Putamen (tissue), 1 donor: ENCODE results near the gene MYO9B.

Experiments
- DNase-seq: peaks from one replicate; pipeline ENCODE4 v3.0.0-alpha.2; 2016; ENCODE audit warnings: low spot score

MYO9B gene

GRCh38 chr19:17213334-17213733, 137.8 kb downstream of the MYO9B start:
- DNase-seq: no peak

- no peak for DNase-seq
These were observed 139.0 kb downstream of the MYO9B start for GRCh38 chr19:17214508-17215126.

DNA sequence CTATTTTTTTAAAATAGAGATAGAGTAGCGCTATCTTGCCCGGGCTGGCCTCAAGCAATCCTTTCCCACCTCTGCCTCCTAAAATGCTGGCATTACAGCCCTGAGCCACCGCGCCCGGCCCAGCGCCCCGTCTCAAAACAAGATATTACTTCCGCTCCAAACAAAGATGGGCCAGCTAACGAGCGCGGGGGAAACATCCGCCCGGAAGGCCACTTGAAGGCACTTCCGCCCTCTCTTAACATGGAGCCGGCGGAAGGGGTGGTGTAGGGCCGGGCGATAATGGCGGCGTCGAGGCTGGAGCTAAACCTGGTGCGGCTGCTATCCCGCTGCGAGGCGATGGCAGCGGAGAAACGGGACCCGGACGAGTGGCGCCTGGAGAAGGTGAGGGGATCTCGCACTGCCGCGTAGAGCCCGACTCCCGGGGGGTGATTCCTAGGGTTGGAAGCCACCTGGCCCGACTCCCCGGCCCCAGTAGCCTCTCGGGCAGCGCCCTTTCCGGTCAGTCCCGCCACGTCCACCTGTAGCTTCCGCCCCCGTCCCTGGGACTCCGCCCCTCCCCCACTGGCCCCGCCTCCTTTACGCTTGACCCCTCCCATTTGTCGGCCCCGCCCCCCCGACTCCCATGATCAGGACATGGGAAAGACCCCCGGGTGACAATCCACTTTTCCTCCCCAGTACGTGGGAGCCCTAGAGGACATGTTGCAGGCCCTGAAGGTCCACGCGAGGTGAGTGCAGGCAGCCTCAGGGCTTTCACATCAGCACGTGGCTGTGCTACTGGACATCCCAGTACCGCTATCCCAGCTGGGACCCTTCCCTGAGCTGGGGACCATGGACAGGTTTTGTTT, 139.8 kb downstream of the MYO9B start, which contains the start of gene USE1:
Gene USE1 (plus strand): TSS at position 231 of the 845 bp plus-strand sequence. CDS start 49 bp downstream, at position 280.
- peak; percentile 91 for DNase-seq

DNA sequence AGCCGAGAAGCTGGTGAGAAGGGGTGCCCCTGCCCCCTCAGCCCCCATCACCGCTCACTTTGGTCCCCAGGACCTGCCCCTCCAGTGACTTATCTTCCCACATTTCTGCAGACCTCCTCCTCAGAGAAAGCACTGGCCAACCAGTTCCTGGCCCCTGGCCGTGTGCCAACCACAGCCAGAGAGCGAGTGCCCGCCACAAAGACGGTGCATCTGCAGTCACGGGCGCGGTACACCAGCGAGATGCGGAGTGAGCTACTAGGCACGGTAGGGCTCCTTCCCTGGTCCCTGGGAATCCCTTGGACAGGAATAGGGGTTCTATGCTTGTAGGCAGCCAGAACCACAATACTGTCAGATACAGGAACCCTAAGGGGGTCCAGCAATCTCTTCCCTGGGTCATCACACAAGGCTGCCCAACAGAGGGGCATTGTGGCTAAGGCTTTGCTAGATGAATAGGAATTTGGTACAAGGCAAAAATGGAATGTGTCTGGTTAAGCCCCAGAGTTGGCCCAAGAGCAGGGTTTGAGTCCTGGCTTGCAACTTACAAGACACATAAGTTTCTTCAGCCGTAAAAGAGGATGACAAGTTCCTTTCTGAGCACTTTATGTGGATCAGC, 140.6 kb downstream of the MYO9B start:
- no peak for DNase-seq

GRCh38 chr19:17219286-17219685, 143.7 kb downstream of the MYO9B start:
- DNase-seq: no peak

DNA sequence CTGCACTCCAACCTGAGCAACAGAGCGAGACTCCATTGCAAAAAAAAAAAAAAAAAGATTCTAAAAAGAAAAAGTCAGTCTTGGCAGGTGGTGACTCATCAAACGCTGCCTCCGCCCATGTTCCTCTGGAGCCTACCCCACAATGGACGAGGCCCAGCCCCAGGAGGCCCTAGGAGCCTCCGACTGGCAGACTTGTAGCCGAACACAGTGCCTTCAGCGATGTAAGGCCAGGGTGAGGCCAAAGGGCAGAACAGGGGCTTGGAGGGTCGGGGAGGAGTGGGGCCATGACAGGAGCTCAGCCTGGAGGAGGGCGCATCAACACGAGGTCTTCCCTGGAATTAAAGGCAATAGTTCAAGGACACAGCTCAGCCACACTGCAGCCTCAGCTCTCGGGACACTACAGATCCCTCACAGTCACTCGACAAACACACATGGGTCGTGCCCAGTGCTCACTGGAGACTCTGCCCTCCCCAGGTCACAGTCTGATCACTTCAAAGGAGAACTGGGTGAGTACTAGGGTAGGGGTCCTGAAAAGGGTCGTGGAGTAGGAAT, 144.7 kb downstream of the MYO9B start:
- DNase-seq: no peak

- DNase-seq: no peak
These were observed 149.5 kb downstream of the MYO9B start for GRCh38 chr19:17225053-17225452.

DNA sequence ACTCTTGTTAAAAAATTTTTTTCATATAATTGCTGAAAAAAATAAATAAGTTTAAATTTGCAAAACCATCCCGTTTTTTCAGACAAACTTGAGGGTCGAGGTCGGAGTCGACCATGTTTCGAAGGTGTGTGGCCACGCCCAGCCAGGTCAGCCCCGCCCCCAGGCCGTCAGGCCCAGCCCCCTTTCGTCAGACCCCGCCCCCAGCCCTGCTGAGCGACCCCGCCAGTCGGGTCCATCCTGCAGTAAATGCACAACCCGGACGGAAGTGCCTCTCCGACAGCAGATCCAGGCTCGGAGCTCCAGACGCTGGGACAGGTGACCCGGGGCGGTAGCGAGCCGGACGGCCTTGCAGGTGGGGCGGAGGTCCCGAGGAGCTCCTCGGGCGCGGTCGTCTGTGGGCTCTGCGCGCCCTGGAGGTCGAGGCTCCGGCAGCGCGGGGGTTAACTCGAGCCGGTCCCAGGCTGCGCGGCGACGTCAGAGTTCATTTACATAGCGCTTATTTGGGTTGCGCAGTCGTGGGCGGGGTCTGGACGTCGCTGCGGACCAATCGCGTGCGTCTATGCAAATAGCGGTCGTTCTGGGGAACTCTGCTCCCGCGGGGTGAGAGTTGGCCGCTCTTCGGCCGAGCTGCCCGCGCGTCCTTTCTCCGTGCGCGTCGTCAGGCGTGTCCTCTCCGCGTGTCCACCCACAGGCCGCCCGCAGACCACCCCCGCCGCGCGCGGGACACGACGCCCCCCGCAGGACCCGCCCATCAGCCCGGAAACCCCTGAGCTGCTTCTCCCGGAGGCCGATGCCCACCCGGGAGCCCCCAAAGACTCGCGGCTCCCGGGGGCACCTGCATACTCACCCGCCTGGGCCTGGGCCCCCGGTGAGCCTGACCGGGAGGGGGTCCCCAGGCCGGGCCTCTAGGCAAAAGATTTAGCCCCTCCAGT, 150.7 kb downstream of the MYO9B start, which contains the start of gene OCEL1:
Gene OCEL1 (plus strand): TSS at position 225 of the 932 bp plus-strand sequence. CDS start 22 bp downstream, at position 247.
- peak; percentile 98 for DNase-seq

DNA sequence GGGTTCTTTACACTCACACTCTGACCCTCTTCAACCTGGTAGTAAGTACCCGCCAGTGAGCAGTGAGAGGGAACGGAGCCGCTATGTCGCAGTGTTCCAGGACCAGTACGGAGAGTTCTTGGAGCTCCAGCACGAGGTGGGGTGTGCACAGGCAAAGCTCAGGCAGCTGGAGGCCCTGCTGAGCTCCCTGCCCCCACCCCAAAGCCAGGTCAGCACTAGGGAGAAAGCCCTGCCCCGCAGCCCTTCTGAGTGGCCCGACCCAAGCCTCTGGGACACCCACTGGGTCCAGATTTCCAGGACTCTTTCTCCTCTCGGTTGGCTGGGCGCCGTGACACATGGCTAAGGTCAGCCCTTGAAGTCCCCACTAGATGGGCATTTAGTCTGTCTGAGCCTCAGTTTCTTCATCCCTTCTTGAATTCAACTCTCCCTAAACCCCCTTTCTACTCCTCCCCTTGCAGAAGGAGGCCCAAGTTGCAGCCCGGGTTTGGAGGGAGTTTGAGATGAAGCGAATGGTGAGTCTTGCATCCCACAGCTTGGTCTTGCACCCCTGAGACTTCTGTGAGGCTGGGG, 152.3 kb downstream of the MYO9B start:
- DNase-seq: no peak

- no peak for DNase-seq
These were observed 154.3 kb downstream of the MYO9B start for GRCh38 chr19:17229890-17230289.

DNA sequence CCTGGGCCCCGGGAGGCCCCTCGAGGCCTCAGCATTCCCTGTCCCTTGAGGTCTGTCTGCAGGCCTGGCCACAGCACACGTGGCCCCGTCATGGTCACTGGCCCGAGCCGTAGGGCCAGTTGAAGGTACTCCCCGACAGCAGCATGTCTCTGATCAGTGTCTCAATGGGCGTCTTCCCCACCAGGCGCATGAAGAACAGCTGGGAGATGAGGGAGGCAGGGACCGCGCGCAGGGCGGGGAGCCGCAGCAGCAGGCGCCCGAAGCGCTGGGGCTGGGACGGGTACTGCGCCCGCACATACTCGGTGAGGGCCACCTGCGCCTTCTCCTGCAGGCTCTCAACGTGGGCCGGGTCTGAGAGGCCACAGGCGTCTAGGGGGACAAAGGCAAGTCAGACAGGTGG, 156.7 kb downstream of the MYO9B start:
- DNase-seq: no peak

DNA sequence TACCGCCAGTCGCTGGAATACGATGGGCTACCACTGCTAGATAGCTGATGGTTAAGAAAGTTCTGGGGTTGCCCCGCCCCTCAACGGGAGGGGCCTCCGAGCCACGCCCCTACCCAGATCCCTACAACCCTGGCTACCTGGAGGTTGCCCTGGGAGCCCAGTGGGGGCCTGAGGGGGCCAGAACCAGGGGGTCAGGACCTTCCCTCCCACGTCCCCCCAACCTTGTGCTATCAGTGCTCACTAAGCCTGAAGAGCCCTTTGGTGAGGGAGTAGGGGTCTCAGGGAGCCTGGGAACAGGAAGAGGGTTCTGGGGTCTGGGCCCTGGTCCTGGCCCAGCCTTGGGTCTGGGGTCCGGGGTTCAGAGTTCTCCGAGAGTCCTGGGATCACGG, 159.3 kb downstream of the MYO9B start:
- DNase-seq: no peak

GRCh38 chr19:17235300-17235970, 159.9 kb downstream of the MYO9B start:
- DNase-seq: peak; percentile 60

GRCh38 chr19:17235971-17236777, 160.6 kb downstream of the MYO9B start:
- DNase-seq: no peak

DNA sequence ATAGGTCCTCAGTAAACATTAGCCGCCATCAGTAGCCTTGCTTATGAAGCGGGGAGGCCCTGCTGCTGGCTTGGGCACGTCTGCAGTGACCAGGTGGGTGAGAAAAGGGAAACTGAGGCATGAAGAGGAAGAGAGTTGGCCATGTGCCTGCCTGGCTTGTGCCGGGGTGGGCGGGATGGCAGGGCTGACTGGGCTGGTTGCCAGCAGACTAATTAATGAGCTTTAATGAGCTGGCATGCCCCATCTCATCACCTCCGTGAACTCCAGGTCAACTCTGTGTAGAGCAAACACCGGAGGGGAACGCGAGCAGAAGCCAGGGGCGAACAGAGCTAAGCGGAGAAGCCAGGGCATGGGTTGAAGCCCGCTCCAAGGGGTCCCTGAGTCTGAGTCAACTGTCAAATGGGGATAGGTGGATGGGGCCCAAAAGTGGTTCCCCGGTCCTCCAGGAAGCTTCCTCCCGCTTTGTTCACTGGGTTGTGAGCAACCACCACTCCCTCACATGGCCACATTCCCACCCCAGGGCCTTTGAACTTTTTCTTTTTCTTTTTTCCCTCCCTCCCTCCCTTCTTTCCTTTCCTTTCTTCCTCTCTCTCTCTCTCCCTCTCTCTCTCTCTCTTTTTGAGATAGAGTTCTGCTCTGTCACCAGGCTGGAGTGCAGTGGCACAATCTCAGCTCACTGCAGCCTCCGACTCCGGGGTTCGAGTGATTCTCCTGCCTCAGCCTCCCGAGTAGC, 161.4 kb downstream of the MYO9B start:
- no peak for DNase-seq

GRCh38 chr19:17237747-17238706, 162.4 kb downstream of the MYO9B start:
- no peak for DNase-seq

GRCh38 chr19:17240062-17240752, 164.6 kb downstream of the MYO9B start:
- DNase-seq: no peak
